ENCODE results near the gene PSMB7.

PSMB7 gene

DNA sequence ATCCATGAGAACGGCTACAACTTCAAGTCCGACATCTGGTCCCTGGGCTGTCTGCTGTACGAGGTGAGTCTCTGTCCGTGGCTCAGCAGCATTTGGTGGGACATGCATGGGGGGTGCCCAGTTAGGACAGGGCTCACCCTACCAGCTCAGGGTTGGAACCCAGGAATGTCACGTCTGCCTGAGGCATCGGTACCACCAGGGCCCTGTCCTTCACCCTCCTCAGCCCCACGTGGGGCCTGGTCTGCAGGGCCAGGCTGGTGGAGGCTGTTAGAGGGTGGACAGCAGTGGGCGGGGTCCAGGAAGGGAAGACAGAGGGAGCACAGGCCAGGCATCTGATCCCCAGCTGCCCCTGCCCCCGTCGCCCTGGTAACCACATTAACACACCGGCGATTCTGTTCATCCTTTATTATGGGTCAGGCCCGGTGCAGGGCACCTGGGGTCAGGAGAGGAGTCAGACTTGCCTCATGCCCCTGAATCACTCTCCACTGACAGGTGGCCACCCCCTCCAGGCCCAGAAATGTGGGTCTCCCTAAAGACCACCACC is 75.6 kb downstream of the PSMB7 start:
- Histone ChIP-seq H3K27ac (no peak overlapping the region), H3K4me3 (no peak overlapping the region)

DNA sequence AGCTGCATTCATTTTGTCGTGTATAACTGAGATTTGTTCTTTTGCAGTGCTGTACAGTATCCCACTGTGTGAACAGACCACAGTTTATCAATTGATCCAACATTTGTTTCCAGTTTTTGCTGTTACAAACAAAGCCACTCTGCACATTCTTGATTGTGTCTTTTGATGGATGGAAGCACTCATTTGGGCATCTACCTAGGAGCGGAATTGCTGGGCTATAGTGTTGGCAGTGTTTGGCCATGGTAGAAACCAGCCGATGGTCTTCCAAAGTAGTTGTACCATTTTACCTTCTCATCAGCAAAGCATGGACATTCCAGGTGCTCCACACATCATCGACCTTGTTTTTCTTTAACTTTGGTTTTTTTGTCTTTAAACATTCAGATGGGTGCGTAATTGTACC is 77.7 kb downstream of the PSMB7 start:
- no peak overlapping the region for H3K4me3 ChIP-seq

DNA sequence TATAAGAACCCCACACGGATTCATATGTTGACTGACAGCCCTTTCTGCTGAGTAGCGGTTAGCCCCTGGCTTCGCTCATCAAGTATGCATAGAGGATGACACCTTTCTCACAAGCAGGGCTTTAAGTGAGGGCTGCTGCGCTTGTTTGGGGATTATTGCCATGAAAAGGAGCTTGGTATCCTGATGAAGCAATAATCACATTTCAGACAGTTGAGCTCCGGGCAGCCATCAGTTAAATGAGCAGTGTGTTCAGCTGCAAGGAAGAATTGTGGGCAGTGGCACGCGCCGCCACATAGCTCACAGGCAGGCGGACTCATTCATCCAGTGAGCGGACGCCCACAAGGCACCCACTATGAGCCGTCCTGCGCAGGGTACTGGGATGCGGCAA is 79.9 kb downstream of the PSMB7 start:
- no peak overlapping the region for H3K27ac ChIP-seq

More for the DNA sequence above, 77.7 kb downstream of the PSMB7 start:
- H3K27ac ChIP-seq = no peak overlapping the region

DNA sequence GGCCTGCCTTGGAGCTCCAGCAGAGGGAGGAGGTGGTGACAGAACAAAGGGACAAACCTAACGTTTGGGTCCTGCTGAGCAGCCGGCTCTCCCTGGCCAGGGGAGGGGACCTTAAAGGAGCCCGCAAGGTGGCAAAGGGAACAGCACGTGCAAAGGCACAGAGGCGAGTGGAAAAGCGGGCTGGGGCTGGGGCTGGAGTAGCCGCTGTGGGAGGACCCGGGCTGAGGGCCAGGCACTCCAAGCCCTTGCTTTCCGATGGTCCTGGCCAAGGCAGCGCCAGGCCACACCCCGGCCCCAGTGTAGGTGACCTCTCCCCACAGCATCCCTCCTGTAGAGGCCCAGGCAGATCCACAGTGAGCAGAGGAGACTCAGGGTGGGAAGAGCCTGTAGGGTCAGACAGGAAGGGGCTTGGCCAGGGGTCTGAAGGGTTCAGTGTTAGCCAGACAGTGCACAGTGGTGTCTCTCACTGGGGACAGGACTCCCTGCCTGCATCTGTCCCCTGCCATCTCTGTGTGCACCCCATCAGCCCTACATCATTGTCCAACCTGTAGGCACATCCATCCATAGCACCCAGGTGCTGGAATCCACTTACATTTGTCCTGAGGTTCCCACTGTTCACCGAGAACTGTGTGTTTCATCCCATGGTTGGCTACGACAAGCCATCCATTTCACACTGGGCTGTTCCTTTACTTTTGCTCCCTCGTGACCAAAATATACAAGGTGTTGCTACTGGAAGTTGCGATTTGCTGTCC is 80.5 kb downstream of the PSMB7 start:
- Histone ChIP-seq H3K4me3 (no peak overlapping the region), H3K27ac (no peak overlapping the region)

More for the DNA sequence above, 79.9 kb downstream of the PSMB7 start:
- no peak overlapping the region for H3K4me3 ChIP-seq

DNA sequence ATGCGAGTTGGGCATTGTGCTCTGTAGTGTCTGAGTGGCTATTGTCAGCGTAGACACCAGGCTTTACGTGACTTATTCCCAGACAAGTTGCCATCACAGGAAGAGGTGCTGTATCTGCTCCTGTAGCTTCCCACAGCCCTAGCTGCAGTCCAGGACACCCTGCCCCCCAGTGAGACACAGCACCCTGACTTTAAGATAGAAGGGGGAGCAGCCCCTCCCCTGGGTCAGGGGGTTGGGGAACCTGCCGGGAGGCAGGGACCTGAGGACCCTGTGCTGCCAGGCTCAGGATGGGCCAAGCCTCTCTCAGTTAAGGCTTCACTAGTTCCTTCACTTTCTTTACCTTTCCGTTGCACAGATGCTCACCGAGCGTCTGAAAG is 82.1 kb downstream of the PSMB7 start:
- no peak overlapping the region for H3K27ac ChIP-seq
- H3K4me3 ChIP-seq = no peak overlapping the region

DNA sequence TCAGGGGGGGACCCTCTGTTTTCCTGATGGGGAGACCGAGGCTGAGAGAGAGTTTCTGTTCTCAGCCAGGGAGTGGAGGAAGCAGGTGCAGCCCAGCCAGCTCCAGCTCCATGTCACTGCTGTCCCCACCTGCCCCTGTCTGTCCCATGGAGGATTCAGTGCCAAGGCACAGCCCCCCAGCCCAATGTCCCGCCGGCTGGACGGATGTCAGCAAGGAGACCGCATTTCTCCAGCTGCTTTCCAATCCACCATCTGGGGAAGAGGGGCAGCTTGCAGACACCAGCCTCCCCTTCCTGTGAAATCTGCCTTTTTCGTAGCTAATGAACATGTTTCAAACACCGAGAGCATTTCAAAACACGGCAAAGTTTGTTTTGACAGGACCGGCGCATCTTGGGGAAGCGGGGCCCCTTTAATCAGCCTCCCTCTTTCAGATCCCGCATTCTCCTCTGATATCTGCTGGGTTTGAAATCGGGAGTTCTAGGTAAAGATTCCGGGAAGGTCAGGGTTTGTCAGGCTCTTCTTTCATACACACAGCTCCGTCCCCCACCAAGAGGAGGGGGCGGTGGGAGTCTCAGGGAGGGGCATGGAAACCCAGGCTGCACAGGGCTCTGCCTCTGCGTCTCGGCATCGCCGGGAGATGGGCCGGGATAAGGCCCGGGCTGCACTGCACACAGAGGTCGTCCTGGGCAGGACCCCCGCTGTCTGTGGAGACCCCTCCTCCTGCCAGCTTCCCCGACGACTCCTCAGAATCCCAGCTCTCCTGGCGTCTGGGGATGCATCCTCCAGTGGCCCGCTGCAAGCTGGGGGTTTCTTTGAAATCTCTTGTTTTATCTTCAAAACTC is 82.7 kb downstream of the PSMB7 start:
- Histone ChIP-seq H3K4me3 (no peak overlapping the region), H3K27ac (no peak overlapping the region)

DNA sequence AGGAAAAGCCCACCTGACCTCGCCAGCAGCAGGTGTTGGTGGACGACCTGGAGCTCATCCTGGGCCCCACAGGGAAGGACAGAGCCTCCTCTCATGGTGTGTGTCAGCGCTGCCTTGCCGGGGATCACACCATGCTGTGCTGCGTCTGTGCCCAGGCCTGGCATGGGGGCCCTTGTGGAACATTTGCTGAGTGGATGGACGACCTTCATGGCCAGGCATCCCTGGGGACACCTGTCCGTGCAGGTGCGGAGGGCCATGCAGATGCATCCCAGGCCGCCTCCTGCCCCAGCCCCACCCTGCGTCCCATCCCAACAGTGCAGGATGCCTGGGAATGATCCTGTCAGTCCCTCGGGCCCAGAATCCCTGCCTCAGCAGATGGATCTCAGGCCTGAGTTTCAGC is 83.7 kb downstream of the PSMB7 start:
- no peak overlapping the region for H3K4me3 ChIP-seq
- no peak overlapping the region for H3K27ac ChIP-seq

DNA sequence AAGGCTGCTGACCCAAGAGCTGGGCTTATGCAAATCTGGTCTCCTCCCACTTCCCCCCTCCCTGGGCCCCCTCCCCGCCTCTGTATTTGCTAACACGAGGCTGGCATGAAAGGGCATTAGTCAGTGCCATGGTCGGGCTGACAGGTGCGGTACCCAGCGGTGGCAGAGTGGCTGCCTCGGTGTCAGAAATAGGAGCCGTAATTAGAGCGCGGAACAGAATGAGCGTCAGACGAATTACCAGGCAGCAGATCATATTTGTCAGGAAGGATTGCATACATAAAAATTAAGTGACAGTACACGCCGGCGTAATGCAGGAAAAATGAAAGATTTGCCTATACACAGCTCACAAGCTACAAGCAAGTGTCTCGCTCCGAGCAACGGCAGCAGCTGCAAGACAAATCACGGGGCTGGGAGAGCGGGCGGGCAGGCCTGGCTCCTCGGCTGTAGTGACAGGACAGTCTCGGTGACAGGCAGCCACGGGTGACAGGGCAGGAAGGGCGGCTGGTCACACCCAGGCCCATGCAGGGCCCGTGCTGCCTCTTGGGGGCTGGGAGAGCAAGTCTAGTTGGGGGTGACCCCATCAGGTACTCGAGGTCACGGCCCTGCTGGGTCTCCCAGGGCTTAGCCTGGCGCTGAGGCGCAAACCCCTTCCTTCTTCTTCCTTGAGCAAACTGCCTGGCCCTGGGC is 85.1 kb downstream of the PSMB7 start:
- H3K27ac ChIP-seq = no peak overlapping the region
- no peak overlapping the region for H3K4me3 ChIP-seq

DNA sequence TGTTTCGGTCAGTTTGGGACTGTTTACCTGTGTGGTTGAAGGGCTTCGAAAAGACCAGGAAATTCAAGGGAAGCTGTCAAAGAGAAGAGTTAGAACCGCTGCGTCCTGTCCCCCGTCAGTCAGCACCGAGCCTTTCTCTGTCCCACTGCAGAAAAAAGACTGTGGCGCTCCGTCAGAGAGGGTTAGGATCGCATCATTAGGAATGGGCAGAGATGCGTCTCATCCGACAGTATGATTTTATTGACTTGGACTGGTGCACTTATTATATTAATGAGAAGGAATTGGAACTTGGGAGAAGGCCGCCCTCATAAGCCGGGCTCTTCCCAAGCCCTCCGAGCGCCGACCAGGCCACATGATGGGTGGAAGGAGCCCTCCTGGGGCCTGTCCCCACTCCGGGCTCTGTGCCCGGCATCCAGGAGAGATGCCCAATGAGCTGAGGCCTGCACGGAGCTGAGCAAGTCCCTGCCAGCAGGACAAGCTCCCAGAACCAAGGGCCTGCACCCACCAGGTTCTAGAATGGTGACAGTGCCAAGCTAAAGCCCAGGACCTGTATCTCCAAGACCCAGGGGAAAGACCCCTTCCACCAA is 85.9 kb downstream of the PSMB7 start:
- no peak overlapping the region for H3K27ac ChIP-seq
- H3K4me3 ChIP-seq = no peak overlapping the region

DNA sequence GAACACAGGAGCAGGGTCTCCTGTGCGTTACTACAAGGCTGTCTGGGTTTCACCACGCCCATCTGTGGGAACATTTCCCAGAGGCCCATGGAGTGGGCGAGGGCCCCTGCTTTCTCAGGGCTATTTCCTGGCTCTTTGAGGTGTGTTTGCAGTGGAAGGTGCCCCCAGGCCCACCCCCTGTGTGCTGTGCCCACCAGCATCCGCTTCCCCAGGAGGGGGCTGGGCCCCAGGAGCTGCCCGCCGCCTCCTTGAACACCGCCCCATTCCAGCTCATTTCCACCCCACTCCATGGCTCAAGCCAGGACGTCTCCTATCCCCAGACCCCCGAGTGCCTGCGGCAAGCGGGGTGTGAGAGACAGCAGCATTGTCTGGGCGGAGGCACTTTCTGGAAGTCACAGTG is 87.0 kb downstream of the PSMB7 start:
- H3K4me3 ChIP-seq = no peak overlapping the region
- no peak overlapping the region for H3K27ac ChIP-seq

DNA sequence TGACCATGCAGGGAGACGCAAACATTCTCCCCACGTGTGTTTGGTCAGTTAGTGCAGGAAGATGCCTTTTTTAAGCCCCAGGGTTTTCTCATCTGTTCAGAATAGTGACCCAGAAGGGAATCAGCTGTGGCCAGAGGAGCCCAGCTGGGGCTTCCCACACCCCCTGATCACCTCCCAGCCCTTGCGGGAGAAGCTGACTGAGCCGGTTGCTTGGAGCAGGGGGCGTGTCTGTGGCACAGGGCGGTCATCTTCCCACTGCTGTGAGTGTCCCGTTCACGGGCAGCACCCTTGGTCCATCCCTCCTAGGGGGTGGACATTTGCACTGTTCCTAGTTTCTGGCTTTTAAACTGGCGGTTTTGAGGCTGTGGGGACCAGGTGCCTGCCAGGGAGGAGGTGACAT is 87.8 kb downstream of the PSMB7 start:
- Histone ChIP-seq H3K4me3 (no peak overlapping the region), H3K27ac (no peak overlapping the region)

DNA sequence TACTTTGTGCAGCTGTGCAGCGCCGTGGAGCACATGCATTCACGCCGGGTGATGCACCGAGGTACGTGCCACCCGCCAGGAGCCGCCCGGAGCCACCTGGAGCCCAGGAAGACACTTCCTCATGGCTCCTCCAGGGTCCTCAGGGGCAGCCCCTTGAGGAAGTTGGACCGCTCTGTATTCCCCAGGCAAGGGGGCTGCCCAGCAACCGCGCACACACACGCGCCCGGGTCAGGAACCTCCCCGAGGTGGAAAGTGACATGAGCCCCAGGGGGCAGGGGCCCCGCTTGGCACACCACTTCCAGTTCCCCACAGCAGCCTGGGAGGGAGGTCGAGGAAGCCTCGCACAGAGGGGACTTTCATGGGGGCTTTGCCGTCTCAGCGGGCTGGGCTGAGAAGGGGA is 88.9 kb downstream of the PSMB7 start:
- Histone ChIP-seq H3K27ac (no peak overlapping the region), H3K4me3 (no peak overlapping the region)

DNA sequence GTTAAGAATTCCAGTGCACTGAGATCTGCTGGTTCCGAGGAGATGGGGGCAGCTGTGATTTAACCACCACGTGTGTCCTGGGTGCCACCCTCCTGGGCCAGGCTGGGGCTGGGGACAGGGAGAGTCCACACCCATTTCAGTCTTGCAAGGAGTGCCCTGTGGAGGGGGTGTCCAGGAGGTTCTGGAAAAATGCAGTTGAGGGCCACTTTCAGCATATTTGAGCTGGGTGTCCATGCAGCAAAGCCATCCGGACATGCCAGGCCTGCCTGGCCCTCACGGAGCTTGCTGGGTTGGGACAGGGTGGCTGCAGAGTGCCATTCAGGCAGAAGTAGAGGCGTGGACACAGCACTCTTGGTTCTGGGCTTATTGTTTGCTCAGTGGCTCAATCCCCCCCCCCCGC is 89.4 kb downstream of the PSMB7 start:
- H3K4me3 ChIP-seq = no peak overlapping the region
- H3K27ac ChIP-seq = no peak overlapping the region

DNA sequence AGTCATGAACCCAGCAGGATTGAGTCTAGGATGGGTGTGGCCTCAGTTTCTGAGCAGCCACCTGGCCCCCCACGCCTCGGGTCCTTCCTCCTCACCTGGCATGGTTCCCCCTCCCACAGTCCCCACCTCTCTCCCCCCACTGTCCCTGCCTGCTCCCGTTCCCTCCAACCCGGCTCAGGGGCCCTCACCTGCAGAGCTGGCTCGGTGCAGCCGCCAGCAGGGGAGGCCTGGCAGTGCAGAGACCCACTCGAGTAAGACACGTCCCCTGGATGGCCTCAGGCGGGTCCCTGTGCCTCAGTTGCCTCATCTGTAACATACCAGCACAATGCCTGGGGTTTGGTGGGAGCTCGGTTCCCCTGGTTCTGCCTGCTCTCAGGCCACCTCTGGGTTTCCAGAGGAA is 91.3 kb downstream of the PSMB7 start:
- H3K27ac ChIP-seq = no peak overlapping the region
- no peak overlapping the region for H3K4me3 ChIP-seq

DNA sequence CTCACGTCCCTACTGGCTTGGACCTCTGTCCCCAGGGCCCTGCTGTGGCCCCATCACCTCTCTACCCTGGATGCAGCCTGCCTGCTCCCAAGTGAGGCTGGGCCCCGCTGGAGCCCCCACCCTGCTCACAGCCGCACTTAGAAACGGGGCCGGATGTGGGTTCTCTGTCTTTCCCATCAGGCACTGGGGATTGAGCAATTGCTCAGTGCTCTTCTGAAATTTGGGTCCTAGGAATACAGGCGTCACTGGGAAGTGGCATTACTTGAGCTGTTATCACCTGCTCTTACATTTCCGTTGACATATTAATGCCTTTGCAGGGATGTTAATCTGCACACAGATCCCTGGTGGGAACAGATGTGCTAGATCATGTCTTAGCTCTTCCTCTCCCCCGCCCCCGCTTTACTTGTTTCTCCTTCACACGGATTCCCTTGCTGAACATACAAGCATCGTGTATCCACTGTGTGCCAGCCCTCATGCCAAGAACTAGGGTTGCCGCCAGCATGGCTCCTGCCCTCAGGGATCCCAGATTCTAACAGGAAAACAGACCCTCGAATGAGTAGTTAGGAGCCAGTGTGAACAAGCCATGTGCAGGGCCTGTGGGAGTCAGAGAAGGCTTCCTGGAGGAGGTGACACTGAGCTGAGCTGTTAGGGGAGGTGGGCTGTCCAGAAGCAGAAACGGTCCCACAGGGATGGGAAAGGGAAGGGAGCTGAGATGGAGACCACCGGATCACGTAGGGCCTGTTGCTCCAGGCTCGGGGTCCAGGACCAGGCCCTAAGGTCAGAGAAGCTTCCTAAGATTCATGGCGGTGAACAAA is 92.4 kb downstream of the PSMB7 start:
- no peak overlapping the region for H3K4me3 ChIP-seq
- H3K27ac ChIP-seq = no peak overlapping the region

DNA sequence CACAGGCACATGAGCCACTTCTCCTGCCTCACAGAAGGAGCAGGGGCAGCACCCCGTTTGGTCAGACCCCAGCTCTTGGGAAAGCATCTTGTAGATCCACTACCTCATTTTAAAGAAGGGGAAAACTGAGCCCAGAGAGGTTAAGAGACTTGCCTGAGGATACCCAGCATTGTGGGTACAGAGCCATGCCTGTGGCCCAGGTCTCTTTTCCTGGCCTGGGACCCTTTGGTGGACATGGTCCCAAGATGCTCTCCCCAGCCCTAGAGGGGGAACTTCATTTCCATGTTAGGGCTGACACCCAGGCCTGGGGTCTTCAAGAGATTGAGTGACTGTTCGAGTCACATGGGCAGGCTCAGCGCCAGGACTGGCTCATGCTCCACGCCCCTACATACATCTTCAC is 93.3 kb downstream of the PSMB7 start:
- Histone ChIP-seq H3K27ac (no peak overlapping the region), H3K4me3 (no peak overlapping the region)

DNA sequence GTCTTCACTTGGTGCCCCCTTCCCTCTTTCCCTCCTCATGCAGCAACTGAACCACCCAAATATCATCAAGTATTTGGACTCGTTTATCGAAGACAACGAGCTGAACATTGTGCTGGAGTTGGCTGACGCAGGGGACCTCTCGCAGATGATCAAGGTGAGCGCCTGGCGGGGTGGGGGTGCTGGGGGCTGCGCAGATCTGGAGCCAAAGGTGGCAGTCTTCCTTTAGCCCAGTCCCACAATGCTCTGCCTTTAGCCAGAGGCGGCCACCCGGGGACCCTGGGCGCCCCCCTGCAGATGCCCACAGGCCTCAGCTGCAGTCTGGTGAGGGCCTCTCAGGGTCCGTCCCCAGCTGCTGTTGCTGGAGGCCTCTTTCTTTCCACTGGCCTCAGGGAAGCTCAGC is 93.8 kb downstream of the PSMB7 start:
- no peak overlapping the region for H3K27ac ChIP-seq
- no peak overlapping the region for H3K4me3 ChIP-seq

DNA sequence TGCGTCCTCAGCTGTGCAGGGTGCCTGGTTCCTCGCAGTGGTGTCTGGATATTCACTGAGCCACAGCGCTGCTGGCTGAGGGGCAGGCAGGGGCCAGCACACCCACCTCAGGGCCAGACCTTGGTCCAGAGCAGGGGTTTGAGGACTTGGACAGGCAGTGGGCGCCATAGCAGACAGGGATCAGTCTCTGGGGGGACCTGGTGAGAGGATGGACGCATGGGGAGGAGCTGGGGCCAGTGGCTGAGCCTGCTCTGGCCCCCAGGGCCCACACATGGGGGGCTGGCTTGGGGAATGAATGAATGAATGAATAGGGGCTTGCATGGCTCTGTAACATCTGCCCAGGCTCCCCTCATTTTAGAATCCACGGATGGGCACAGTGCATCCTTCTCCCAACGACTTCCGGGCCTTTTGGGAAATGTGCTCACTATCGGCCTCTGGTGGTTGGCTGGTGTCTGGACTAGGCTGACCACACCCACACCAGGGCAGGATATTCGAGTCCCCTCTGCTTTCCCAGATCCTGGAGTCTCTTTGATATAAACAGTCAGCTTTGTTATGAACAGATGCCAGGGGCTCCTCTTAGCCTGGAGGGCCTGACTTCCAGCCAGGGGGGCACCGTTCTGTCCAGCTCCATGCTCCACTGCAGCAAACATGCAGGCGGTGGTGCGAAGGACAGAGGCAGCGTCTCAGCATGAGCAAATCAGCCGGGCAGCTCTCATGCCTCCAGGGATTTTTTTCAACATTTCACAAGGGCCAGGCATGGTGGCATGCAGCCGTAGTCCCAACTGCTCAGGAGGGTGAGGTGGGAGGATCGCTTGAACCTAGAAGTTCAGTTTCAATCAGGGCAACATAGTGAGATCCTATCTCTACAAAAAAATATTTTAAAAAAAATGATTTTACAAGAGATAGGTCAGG is 94.9 kb downstream of the PSMB7 start:
- H3K27ac ChIP-seq = peak overlapping the region in 2 of 21 experiments; percentile 20 to 34
- no peak overlapping the region for H3K4me3 ChIP-seq

All from skin epidermis (tissue), 12 donors.